B cell (primary cell): Measurements from ENCODE around the gene ARMC5. TPM values are rescaled to one million over a fixed set of nuclear protein-coding genes. Genes with fewer than 3 reads are reported as not detected.

ENCODE experiments used
- ATAC-seq: fragments of 200-7000 bp; cut with Tn5 transposase; one replicate; pipeline ENCODE4 v1.10.0; 2021; ENCODE audit warnings: low read depth, mild to moderate bottlenecking, moderate number of reproducible peaks, moderate library complexity
- CTCF ChIA-PET: fragments of 350-600 bp; sonication (Branson Sonifier 250); formaldehyde crosslinking; loops from one replicate; lab custom pipeline; 2021; ENCODE audit warnings: antibody characterized with exemption, inconsistent platforms; lab: Charles Lee
- POLR2A ChIA-PET: fragments of 350-600 bp; sonication (Branson Sonifier 250); formaldehyde crosslinking; loops from one replicate; lab custom pipeline; 2021; ENCODE audit warnings: antibody characterized with exemption; lab: Charles Lee
- DNase-seq: peaks from one replicate; pipeline ENCODE4 v3.0.0; 2013
- H2AFZ ChIP-seq: 2 replicates; pipeline ENCODE4 v1.6.1; 2012; ENCODE audit warnings: mild to moderate bottlenecking, low read depth, low read length; ENCODE audit not compliant: insufficient read depth, poor library complexity, severe bottlenecking
- H3K27ac ChIP-seq, 2 donors: 1 replicate in 1 of 2; 2 replicates in 1 of 2; pipeline ENCODE4 v1.5.1; 2012 to 2013; ENCODE audit warnings: low read length in 2 of 2, mild to moderate bottlenecking in 2 of 2, moderate library complexity in 1 of 2
- H3K27me3 ChIP-seq, 4 experiments: fragments of 200-600 bp in 1 of 4; sonication (generic) in 1 of 4; replicated peaks in 1 of 4; 1 replicate in 2 of 4; 2 replicates in 2 of 4; pipeline versions ENCODE4 v1.6.1 to v1.7.0; 2013 to 2016; ENCODE audit warnings: low read length in 3 of 4, mild to moderate bottlenecking in 2 of 4, mixed read lengths in 1 of 4, moderate library complexity in 1 of 4; ENCODE audit not compliant: insufficient read depth in 4 of 4, control insufficient read depth in 3 of 4; ENCODE audit errors: control extremely low read depth in 1 of 4
- H3K36me3 ChIP-seq, 2 experiments: replicated peaks in 1 of 2; 1 replicate in 1 of 2; 2 replicates in 1 of 2; pipeline versions ENCODE4 v1.6.1 to v1.7.1; 2013; ENCODE audit warnings: low read length in 1 of 2; ENCODE audit not compliant: insufficient read depth in 2 of 2, control insufficient read depth in 1 of 2; ENCODE audit errors: control extremely low read depth in 1 of 2, extremely low read depth in 1 of 2
- H3K4me1 ChIP-seq, 2 donors: fragments of 200-600 bp in 1 of 2; sonication (generic) in 1 of 2; 1 replicate in 1 of 2; 2 replicates in 1 of 2; pipeline versions ENCODE4 v1.5.1 to v1.6.1; 2013 to 2017; ENCODE audit warnings: low read length in 2 of 2; ENCODE audit not compliant: control insufficient read depth in 2 of 2, insufficient read depth in 2 of 2
- H3K4me2 ChIP-seq: replicated peaks from 2 replicates; pipeline ENCODE3; 2012; ENCODE audit warnings: mild to moderate bottlenecking, low read depth, low read length; ENCODE audit not compliant: poor library complexity, severe bottlenecking
- H3K4me3 ChIP-seq, 5 experiments: fragments of 200-600 bp in 1 of 5; sonication (generic) in 1 of 5; 1 replicate in 3 of 5; 2 replicates in 2 of 5; pipeline versions ENCODE4 v1.5.1 to v1.7.0; 2011 to 2016; ENCODE audit warnings: low read length in 4 of 5, mild to moderate bottlenecking in 4 of 5, low read depth in 2 of 5, control low read depth in 1 of 5, moderate library complexity in 1 of 5; ENCODE audit not compliant: insufficient read depth in 1 of 5; ENCODE audit errors: control extremely low read depth in 1 of 5, extremely low read depth in 1 of 5
- H3K79me2 ChIP-seq: fragments of 200-600 bp; sonication (generic); one replicate; pipeline ENCODE4 v1.6.0; 2016; ENCODE audit warnings: low read length; ENCODE audit not compliant: control insufficient read depth, insufficient read depth
- H3K9ac ChIP-seq: fragments of 200-600 bp; sonication (generic); 2 replicates; pipeline ENCODE4 v1.6.1; 2017; ENCODE audit warnings: mild to moderate bottlenecking, low read length, moderate library complexity
- H3K9me3 ChIP-seq, 3 donors: one replicate each; pipeline versions ENCODE4 v1.6.1 to v1.7.1; 2013; ENCODE audit warnings: low read length in 2 of 3; ENCODE audit not compliant: control insufficient read depth in 2 of 3, insufficient read depth in 1 of 3; ENCODE audit errors: control extremely low read depth in 1 of 3
- H4K20me1 ChIP-seq: 2 replicates; pipeline ENCODE4 v1.6.0; 2012; ENCODE audit warnings: mild to moderate bottlenecking, low read length; ENCODE audit not compliant: insufficient read depth, control insufficient read depth, poor library complexity, severe bottlenecking
- H3K27ac Mint-ChIP-seq: one replicate; pipeline ENCODE4 v1.8.0; 2021; ENCODE audit warnings: mixed read lengths
- H3K27me3 Mint-ChIP-seq: one replicate; pipeline ENCODE4 v1.8.0; 2021; ENCODE audit warnings: mixed read lengths
- H3K4me1 Mint-ChIP-seq: one replicate; pipeline ENCODE4 v1.8.0; 2021; ENCODE audit warnings: mixed read lengths
- H3K4me3 Mint-ChIP-seq: one replicate; pipeline ENCODE4 v1.8.0; 2021; ENCODE audit warnings: mixed read lengths
- H3K9me3 Mint-ChIP-seq: one replicate; pipeline ENCODE4 v1.8.0; 2022; ENCODE audit warnings: mixed read lengths; ENCODE audit not compliant: insufficient read depth
- EZH2 ChIP-seq: IDR thresholded peaks from 2 replicates; pipeline ENCODE4 v1.6.1; 2012; ENCODE audit warnings: borderline replicate concordance, low read depth, mild to moderate bottlenecking, moderate library complexity, low read length; ENCODE audit not compliant: insufficient read depth, poor library complexity, severe bottlenecking
- WGBS: methylation state at CpG from one replicate; pipeline ENCODE4 v1.1.5; 2013; ENCODE audit warnings: missing lambda C conversion rate; ENCODE audit not compliant: insufficient coverage; 5-methylcytosine and 5-hydroxymethylcytosine counted together
- intact Hi-C: fragments of 100-400 bp; cut with micrococcal nuclease; formaldehyde crosslinking; loops from one replicate; pipeline ENCODE4 v1.10.0; 2022
- polyA plus RNA-seq: library from polyadenylated mRNA; depleted of rRNA; stranded (reverse); fragments of >200 nt; gene quantifications from 2 replicates; pipeline ENCODE4 v1.2.3, GENCODE V29; 2012
- total RNA-seq, 2 donors: library from RNA; stranded (reverse); fragments of 120-200 nt in 1 of 2; gene quantifications; 1 replicate in 1 of 2; 2 replicates in 1 of 2; pipeline versions ENCODE4 v1.2.3 to v1.2.4, GENCODE V29; 2013 to 2022
- TF ChIP-seq, protein P1 (sequence below): fragments of 200-600 bp; IDR thresholded peaks from one replicate; pipeline ENCODE4 v1.8.0; 2022; ENCODE audit warnings: antibody characterized with exemption, mild to moderate bottlenecking

The ARMC5 gene
- total and polyA plus RNA-seq, 2 donors (not counting 1 experiment from before 2014, with no cell fraction given): 11.7 to 15.4 TPM

DNA sequence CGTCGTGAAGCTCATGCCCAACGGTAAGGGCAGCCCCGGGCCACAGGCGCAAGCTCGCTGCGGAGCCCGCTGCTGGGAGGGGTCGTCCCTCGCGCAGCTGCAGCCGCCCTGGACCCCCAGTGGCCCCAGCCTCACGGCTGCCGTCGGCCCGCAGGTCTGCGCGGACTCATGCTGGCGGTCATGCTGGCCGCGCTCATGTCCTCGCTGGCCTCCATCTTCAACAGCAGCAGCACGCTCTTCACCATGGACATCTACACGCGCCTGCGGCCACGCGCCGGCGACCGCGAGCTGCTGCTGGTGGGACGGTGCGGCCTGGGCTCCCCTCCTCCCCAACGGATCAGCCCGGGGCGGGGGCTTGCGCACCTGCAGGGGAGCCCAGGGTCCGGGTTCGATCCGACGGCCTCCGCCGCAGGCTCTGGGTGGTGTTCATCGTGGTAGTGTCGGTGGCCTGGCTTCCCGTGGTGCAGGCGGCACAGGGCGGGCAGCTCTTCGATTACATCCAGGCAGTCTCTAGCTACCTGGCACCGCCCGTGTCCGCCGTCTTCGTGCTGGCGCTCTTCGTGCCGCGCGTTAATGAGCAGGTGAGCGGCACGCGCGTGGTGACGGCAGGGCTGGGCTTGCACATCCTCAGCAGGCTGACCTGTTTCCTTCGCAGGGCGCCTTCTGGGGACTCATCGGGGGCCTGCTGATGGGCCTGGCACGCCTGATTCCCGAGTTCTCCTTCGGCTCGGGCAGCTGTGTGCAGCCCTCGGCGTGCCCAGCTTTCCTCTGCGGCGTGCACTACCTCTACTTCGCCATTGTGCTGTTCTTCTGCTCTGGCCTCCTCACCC is 29.4 kb downstream of the ARMC5 start:
- DNase-seq: no peak
- no peak for TF ChIP-seq EZH2
- TF ChIP-seq, protein P1, sequence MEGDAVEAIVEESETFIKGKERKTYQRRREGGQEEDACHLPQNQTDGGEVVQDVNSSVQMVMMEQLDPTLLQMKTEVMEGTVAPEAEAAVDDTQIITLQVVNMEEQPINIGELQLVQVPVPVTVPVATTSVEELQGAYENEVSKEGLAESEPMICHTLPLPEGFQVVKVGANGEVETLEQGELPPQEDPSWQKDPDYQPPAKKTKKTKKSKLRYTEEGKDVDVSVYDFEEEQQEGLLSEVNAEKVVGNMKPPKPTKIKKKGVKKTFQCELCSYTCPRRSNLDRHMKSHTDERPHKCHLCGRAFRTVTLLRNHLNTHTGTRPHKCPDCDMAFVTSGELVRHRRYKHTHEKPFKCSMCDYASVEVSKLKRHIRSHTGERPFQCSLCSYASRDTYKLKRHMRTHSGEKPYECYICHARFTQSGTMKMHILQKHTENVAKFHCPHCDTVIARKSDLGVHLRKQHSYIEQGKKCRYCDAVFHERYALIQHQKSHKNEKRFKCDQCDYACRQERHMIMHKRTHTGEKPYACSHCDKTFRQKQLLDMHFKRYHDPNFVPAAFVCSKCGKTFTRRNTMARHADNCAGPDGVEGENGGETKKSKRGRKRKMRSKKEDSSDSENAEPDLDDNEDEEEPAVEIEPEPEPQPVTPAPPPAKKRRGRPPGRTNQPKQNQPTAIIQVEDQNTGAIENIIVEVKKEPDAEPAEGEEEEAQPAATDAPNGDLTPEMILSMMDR: no peak
- Mint-ChIP-seq H3K27me3 (peaks cover 3% of the 10 kb centered on the region), H3K4me3 (peak overlapping the region; percentile 96), H3K27ac (no peak overlapping the region), H3K9me3 (no peaks in the 10 kb centered on the region), H3K4me1 (peaks cover 12% of the 10 kb centered on the region)
- Histone ChIP-seq H2AFZ (peak overlapping the region; percentile 88), H3K9ac (peak overlapping the region; percentile 73), H3K9me3 (peaks cover 0 to 5% (median 0%) of the 10 kb centered on the region in 3 donors), H4K20me1 (peaks cover 6% of the 10 kb centered on the region), H3K79me2 (no peaks in the 10 kb centered on the region), H3K27ac (no peak overlapping the region), H3K27me3 (peaks cover 0 to 12% (median 4%) of the 10 kb centered on the region in 4 experiments), H3K4me3 (peak overlapping the region in 4 of 5 experiments; percentile 51 to 72 (median 63)), H3K4me1 (peaks cover 10 to 16% of the 10 kb centered on the region in 2 donors), H3K36me3 (peaks cover 0 to 20% of the 10 kb centered on the region in 2 experiments), H3K4me2 (peak overlapping the region; percentile 96)
- 75% methylated on average over 77 of the region's 77 CpGs for WGBS
- POLR2A ChIA-PET: interaction anchor here (2.1 kb wide), 1 partner anchor 12 kb away, joined by 6 read pairs; no protein-coding TSS in a partner anchor
- intact Hi-C loops: loop anchor here (1.0 kb wide), 1 partner anchor 11 kb away; no protein-coding TSS in a partner anchor
- ATAC-seq: no peak
- CTCF ChIA-PET: interaction anchor here (1.0 to 2.2 kb wide), 3 partner anchors 12 to 379 kb away, joined by 3 to 7 read pairs (median 6); partner anchors contain the start of gene ARMC5

DNA sequence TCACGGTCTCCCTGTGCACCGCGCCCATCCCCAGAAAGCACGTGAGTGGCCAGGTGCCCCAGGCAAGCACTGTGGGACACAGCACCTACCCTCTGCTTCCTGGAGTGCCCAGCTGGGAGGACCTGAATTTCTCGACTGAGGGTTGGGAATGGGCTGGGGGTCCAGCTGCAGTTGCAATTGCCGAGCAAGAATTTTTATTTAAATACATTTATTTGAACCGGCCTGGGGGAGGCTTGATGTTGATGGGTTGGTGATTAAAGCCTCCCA is 29.9 kb downstream of the ARMC5 start:
- 91% methylated on average over 4 of the region's 7 CpGs for WGBS
- DNase-seq (no peak), ATAC-seq (no peak)
- H3K36me3 ChIP-seq: peaks cover 0 to 23% of the 10 kb centered on the region in 2 experiments
- H3K79me2 ChIP-seq: no peaks in the 10 kb centered on the region
- H3K9ac ChIP-seq: no peak overlapping the region
- no peak overlapping the region for H2AFZ ChIP-seq
- Mint-ChIP-seq H3K27me3 (peaks cover 3% of the 10 kb centered on the region), H3K9me3 (no peaks in the 10 kb centered on the region), H3K4me3 (peak overlapping the region; percentile 73), H3K27ac (no peak overlapping the region), H3K4me1 (peaks cover 12% of the 10 kb centered on the region)
- peaks cover 6% of the 10 kb centered on the region for H4K20me1 ChIP-seq
- POLR2A ChIA-PET: interaction anchor here (2.1 kb wide), 1 partner anchor 12 kb away, joined by 6 read pairs; no protein-coding TSS in a partner anchor
- no peak for TF ChIP-seq EZH2
- TF ChIP-seq, protein P1: no peak
- intact Hi-C loops: no loop called here
- no peak overlapping the region for H3K27ac ChIP-seq
- no peak overlapping the region for H3K4me3 ChIP-seq
- H3K4me1 ChIP-seq: peaks cover 10 to 16% of the 10 kb centered on the region in 2 donors
- H3K9me3 ChIP-seq: peaks cover 0 to 5% (median 0%) of the 10 kb centered on the region in 3 donors
- CTCF ChIA-PET: interaction anchor here (0.6 kb wide), 1 partner anchor 376 kb away, joined by 3 read pairs; no protein-coding TSS in a partner anchor
- peaks cover 0 to 12% (median 4%) of the 10 kb centered on the region in 4 experiments for H3K27me3 ChIP-seq
- H3K4me2 ChIP-seq: no peak overlapping the region
